SKM-1 (cell line): Measurements from ENCODE around the gene CRABP2.

ENCODE experiments used
- DNase-seq: peaks from one replicate; lab custom pipeline; 2025; ENCODE audit not compliant: unreplicated experiment; lab: John Stamatoyannopoulos, UW

The CRABP2 gene

GRCh38 chr1:156691665-156692440 is 13.5 kb downstream of the CRABP2 start:
- no peak for DNase-seq

- DNase-seq, result no peak
These were observed 14.2 kb downstream of the CRABP2 start for GRCh38 chr1:156691191-156691590.

GRCh38 chr1:156690675-156691036 is 14.7 kb downstream of the CRABP2 start:
- no peak for DNase-seq

- DNase-seq, result no peak
These were observed 15.3 kb downstream of the CRABP2 start for GRCh38 chr1:156689953-156690674.

- peak; percentile 91 for DNase-seq
These were observed 16.1 kb downstream of the CRABP2 start for GRCh38 chr1:156689035-156689952.

GRCh38 chr1:156684227-156684782 is 21.1 kb downstream of the CRABP2 start:
- DNase-seq, result no peak

- DNase-seq, result no peak
These were observed 23.1 kb downstream of the CRABP2 start for GRCh38 chr1:156682166-156682890.

- no peak for DNase-seq
These were observed 24.0 kb downstream of the CRABP2 start for GRCh38 chr1:156681196-156681960.

GRCh38 chr1:156680056-156680455 is 25.3 kb downstream of the CRABP2 start:
- DNase-seq, result no peak

- peak; percentile 40 for DNase-seq
These were observed 27.5 kb downstream of the CRABP2 start for GRCh38 chr1:156677616-156678596.

GRCh38 chr1:156676820-156677615 is 28.4 kb downstream of the CRABP2 start, which contains the start of gene NES:
Gene NES, minus strand, starts transcription at chr1:156677407. Its CDS starts 143 bp downstream, at chr1:156677264.
- DNase-seq, result no peak

- no peak for DNase-seq
These were observed 29.1 kb downstream of the CRABP2 start for GRCh38 chr1:156676114-156676819.

GRCh38 chr1:156675210-156676113 is 29.9 kb downstream of the CRABP2 start:
- DNase-seq, result no peak

- DNase-seq, result no peak
These were observed 31.8 kb downstream of the CRABP2 start for GRCh38 chr1:156673387-156674121.

- no peak for DNase-seq
These were observed 33.6 kb downstream of the CRABP2 start for GRCh38 chr1:156671804-156672203.
